Measurements from ENCODE around the gene CCDC112. TPM values are rescaled to one million over a fixed set of nuclear protein-coding genes. Genes with fewer than 3 reads are reported as not detected.
"Not testable (repeated sequence)": the region's sequence is repeated elsewhere in the genome, so short reads cannot be mapped to it uniquely, and the experiment has no call there.

CCDC112 gene
- polyA plus RNA-seq, 1 experiment: 4.7 TPM

GRCh38 chr5:115262011-115262320 is 34.5 kb downstream of the CCDC112 start:
- Histone ChIP-seq H3K4me3 (ENCODE audit: low read depth, low read length) (peak overlapping the region; percentile 84), H3K27ac (ENCODE audit: low read depth, low read length) (no peak overlapping the region), H3K9me3 (ENCODE audit: control insufficient read depth, insufficient read depth, low read length) (peaks cover 3% of the 10 kb centered on the region; the same call in 1 of the 2 replicates), H3K27me3 (ENCODE audit: control insufficient read depth, insufficient read depth, low read length) (no peaks in the 10 kb centered on the region)
- no peak for TF ChIP-seq CTCF (IDR thresholded peaks at IDR 0.05; ENCODE audit: low read depth, low read length)
- CTCF ChIA-PET: interaction anchor here (0.5 to 2.2 kb wide), 6 partner anchors 11 to 341 kb away, joined by 3 to 9 read pairs (median 4); no protein-coding TSS in a partner anchor
- POLR2A ChIA-PET: no interaction called here
- DNase-seq (ENCODE audit: low read depth, low spot score): no peak

- no peak overlapping the region for H3K4me3 ChIP-seq (ENCODE audit: low read depth, low read length)
- H3K27ac ChIP-seq (ENCODE audit: low read depth, low read length): no peak overlapping the region
- DNase-seq (ENCODE audit: low read depth, low spot score): no peak
- no peak for TF ChIP-seq CTCF (IDR thresholded peaks at IDR 0.05; ENCODE audit: low read depth, low read length)
- CTCF ChIA-PET: interaction anchor here (0.7 to 1.2 kb wide), 3 partner anchors 13 to 162 kb away, joined by 3 to 4 read pairs (median 3); no protein-coding TSS in a partner anchor
- no peaks in the 10 kb centered on the region for H3K27me3 ChIP-seq (ENCODE audit: control insufficient read depth, insufficient read depth, low read length)
- peaks cover 3% of the 10 kb centered on the region; the same call in 1 of the 2 replicates for H3K9me3 ChIP-seq (ENCODE audit: control insufficient read depth, insufficient read depth, low read length)
- POLR2A ChIA-PET: no interaction called here
These were observed 36.2 kb downstream of the CCDC112 start for GRCh38 chr5:115260248-115260647.

- no peak for TF ChIP-seq CTCF (IDR thresholded peaks at IDR 0.05; ENCODE audit: low read depth, low read length)
- ChIA-PET CTCF (no interaction called here), POLR2A (no interaction called here)
- Histone ChIP-seq H3K9me3 (ENCODE audit: control insufficient read depth, insufficient read depth, low read length) (peaks cover 3% of the 10 kb centered on the region; the same call in 1 of the 2 replicates), H3K4me3 (ENCODE audit: low read depth, low read length) (no peak overlapping the region), H3K27ac (ENCODE audit: low read depth, low read length) (no peak overlapping the region), H3K27me3 (ENCODE audit: control insufficient read depth, insufficient read depth, low read length) (no peaks in the 10 kb centered on the region)
- no peak for DNase-seq (ENCODE audit: low read depth, low spot score)
These were observed 38.5 kb downstream of the CCDC112 start for GRCh38 chr5:115257981-115258380.

- H3K4me3 ChIP-seq (ENCODE audit: low read depth, low read length); H3K27me3 ChIP-seq (ENCODE audit: control insufficient read depth, insufficient read depth, low read length); H3K27ac ChIP-seq (ENCODE audit: low read depth, low read length); H3K9me3 ChIP-seq (ENCODE audit: control insufficient read depth, insufficient read depth, low read length); POLR2A ChIA-PET; DNase-seq (ENCODE audit: low read depth, low spot score): not testable (repeated sequence)
- CTCF ChIA-PET: interaction anchor here (7.7 kb wide), 1 partner anchor 152 kb away, joined by 112 read pairs; no protein-coding TSS in a partner anchor
These were observed 47.1 kb downstream of the CCDC112 start for GRCh38 chr5:115249379-115249778.

GRCh38 chr5:115246361-115246991 is 50.0 kb downstream of the CCDC112 start:
- CTCF ChIA-PET: interaction anchor here (0.6 to 7.7 kb wide), 16 partner anchors 9 to 1577 kb away, joined by 3 to 112 read pairs (median 4); partner anchors contain the start of gene PGGT1B

More at GRCh38 chr5:115246361-115246991, 50.0 kb downstream of the CCDC112 start:
- DNase-seq (ENCODE audit: low read depth, low spot score): no peak
- H3K27me3 ChIP-seq (ENCODE audit: control insufficient read depth, insufficient read depth, low read length): no peaks in the 10 kb centered on the region
- POLR2A ChIA-PET: no interaction called here
- H3K4me3 ChIP-seq (ENCODE audit: low read depth, low read length): no peak overlapping the region
- peak; percentile 78 for TF ChIP-seq CTCF (IDR thresholded peaks at IDR 0.05; ENCODE audit: low read depth, low read length)
- H3K9me3 ChIP-seq (ENCODE audit: control insufficient read depth, insufficient read depth, low read length): no peaks in the 10 kb centered on the region
- H3K27ac ChIP-seq (ENCODE audit: low read depth, low read length): no peak overlapping the region
